Right lobe of liver (tissue), 6 donors: ENCODE results near the gene SEC22A. TPM values are rescaled to one million over a fixed set of nuclear protein-coding genes. Genes with fewer than 3 reads are reported as not detected.

Source experiments
- ATAC-seq, 4 donors: fragments of 200-7000 bp; cut with Tn5 transposase; one replicate each; pipeline ENCODE4 v1.9.1; 2020; ENCODE audit warnings: mild to moderate bottlenecking in 4 of 4, moderate library complexity in 4 of 4
- DNase-seq, 3 donors: peaks; one replicate each; pipeline ENCODE4 v3.0.0-alpha.2; 2020
- H3K27ac ChIP-seq, 3 donors: fragments of 200-600 bp; one replicate each; pipeline ENCODE4 v1.8.0; 2022
- H3K27me3 ChIP-seq, 2 donors: fragments of 200-600 bp; one replicate each; pipeline ENCODE4 v1.8.0; 2022
- H3K36me3 ChIP-seq, 4 donors: fragments of 200-600 bp; sonication (generic) in 1 of 4; one replicate each; pipeline versions ENCODE4 v1.5.1 to v1.8.0; 2017 to 2022; ENCODE audit warnings: control low read depth in 1 of 4
- H3K4me1 ChIP-seq, 4 donors: fragments of 200-600 bp; sonication (generic) in 1 of 4; one replicate each; pipeline versions ENCODE4 v1.5.1 to v1.8.0; 2017 to 2022; ENCODE audit warnings: control low read depth in 1 of 4
- H3K4me3 ChIP-seq, 3 donors: fragments of 200-600 bp; one replicate each; pipeline ENCODE4 v1.8.0; 2022
- H3K9me3 ChIP-seq, 4 donors: fragments of 200-600 bp; sonication (generic) in 1 of 4; one replicate each; pipeline versions ENCODE4 v1.5.1 to v1.8.0; 2017 to 2022; ENCODE audit warnings: control low read depth in 1 of 4
- CTCF ChIP-seq, 4 donors: fragments of 200-600 bp in 3 of 4; fragments of 450-650 bp in 1 of 4; IDR thresholded peaks; one replicate each; pipeline versions ENCODE4 v1.5.1 to v1.8.0; 2016 to 2022; ENCODE audit warnings: antibody characterized with exemption in 4 of 4, mild to moderate bottlenecking in 2 of 4
- POLR2A ChIP-seq: fragments of 450-650 bp; IDR thresholded peaks from one replicate; pipeline ENCODE4 v1.6.1; 2017; ENCODE audit warnings: antibody characterized with exemption, mild to moderate bottlenecking
- WGBS: methylation state at CpG from one replicate; pipeline ENCODE4 v1.1.6; 2018; ENCODE audit warnings: low coverage, low lambda C conversion rate; ENCODE audit not compliant: insufficient coverage; ENCODE audit errors: missing lambda C conversion rate; 5-methylcytosine and 5-hydroxymethylcytosine counted together
- intact Hi-C, 2 donors: fragments of 100-400 bp; cut with DNase I; formaldehyde crosslinking; loops; one replicate each; pipeline versions ENCODE4 v1.11.2 to v1.14.1; 2022
- microRNA-seq, 2 donors: library from miRNA; unstranded; fragments of <30 nt; microRNA quantifications; one replicate each; pipeline ENCODE4, GENCODE V29; 2019 to 2020
- total RNA-seq, 6 experiments: library from RNA; depleted of rRNA in 2 of 6; stranded (reverse); fragments of >200 nt in 2 of 6; fragmentation: NEBNext Ultra II Directional in 3 of 6; extraction: Animal tissue kit (Norgen Biotek cat#: 25700) in 3 of 6; gene quantifications; one replicate each; pipeline versions ENCODE4 v1.1.0 to v1.2.4, GENCODE V29; 2016 to 2023
- donor health status: DM: no; HTN: yes; CAD: no.
- donor health status: DM: no; HTN: no; CAD: no.
- donor health status: DM: no; HTN: no; CAD: no.
- donor health status: DM: no; HTN: yes; CAD: no.
- donor health status: DM: no; HTN: yes; CAD: no.

SEC22A gene
- total RNA-seq, 6 experiments from 2014 or later, result 7.5 to 24.9 (median 11.0) TPM

DNA sequence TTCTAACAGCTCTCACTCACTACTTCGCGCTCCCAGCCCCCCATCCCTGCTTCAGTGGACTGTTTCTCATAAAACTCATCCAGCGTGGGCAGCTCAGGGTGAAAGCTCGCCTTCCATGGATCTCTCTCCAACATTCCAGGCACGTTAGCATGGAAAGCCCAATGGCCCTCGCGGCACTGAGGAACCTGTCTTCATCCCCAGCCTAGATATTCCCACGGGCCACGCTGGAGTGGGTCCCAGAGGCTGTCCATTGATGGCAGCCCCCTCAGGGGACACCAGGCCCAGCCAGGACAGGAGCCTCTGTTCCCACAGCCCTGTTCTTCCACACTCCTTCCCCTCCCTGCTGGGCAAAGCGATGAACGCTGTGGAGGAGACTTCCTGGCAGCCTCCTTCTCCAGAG, 121.1 kb downstream of the SEC22A start:
- no peak for TF ChIP-seq POLR2A
- TF ChIP-seq CTCF (IDR thresholded peaks at IDR 0.05), result no peak
- intact Hi-C loops, result no loop called here
- Histone ChIP-seq H3K27ac (no peak overlapping the region), H3K4me3 (no peak overlapping the region), H3K36me3 (no peaks in the 10 kb centered on the region), H3K4me1 (no peaks in the 10 kb centered on the region), H3K9me3 (no peaks in the 10 kb centered on the region), H3K27me3 (no peaks in the 10 kb centered on the region)
- DNase-seq (peak in 1 of 3 donors; percentile 18), ATAC-seq (no peak)
- 92% methylated on average over 4 of the region's 11 CpGs for WGBS

Small RNA genes within 50 kb of the gene (microRNA-seq; reads per million reads assigned to microRNA genes)
- gene MIR7110, result 0.87 to 1.3 reads per million in 2 donors

Other genes with a start within 250 kb of the SEC22A start
- under 1 TPM; 0.12 to 0.65 (median 0.25) TPM for gene SEMA5B, start 174.2 kb upstream of the SEC22A start, total RNA-seq
- 100 to 1,000 TPM in 1 of 6 experiments, 10 to 100 TPM in 5; 26.2 to 109 (median 51.9) TPM for gene PDIA5, start 134.9 kb upstream of the SEC22A start, total RNA-seq
- gene ADCY5, start 247.1 kb downstream of the SEC22A start, total RNA-seq, result 1 to 10 TPM; 1.9 to 3.7 (median 2.7) TPM